Upper lobe of left lung (tissue), 6 donors: ENCODE data around the gene KLKB1. TPM values are rescaled to one million over a fixed set of nuclear protein-coding genes. Genes with fewer than 3 reads are reported as not detected.

ENCODE experiments used
- ATAC-seq, 2 donors: fragments of 200-7000 bp; cut with Tn5 transposase; one replicate each; pipeline ENCODE4 v1.9.1; 2022; ENCODE audit warnings: mild to moderate bottlenecking in 2 of 2, moderate library complexity in 2 of 2; ENCODE audit not compliant: low FRiP score in 2 of 2
- DNase-seq, 2 donors: peaks; one replicate each; pipeline ENCODE4 v3.0.0-alpha.2; 2019 to 2020
- H3K27ac ChIP-seq, 4 donors: fragments of 200-600 bp; sonication (generic); one replicate each; pipeline ENCODE4 v1.5.1; 2016 to 2019
- H3K27me3 ChIP-seq, 4 donors: fragments of 200-600 bp; sonication (generic); one replicate each; pipeline ENCODE4 v1.5.1; 2017 to 2019
- H3K36me3 ChIP-seq, 4 donors: fragments of 200-600 bp; sonication (generic); one replicate each; pipeline ENCODE4 v1.5.1; 2016 to 2019
- H3K4me1 ChIP-seq, 4 donors: fragments of 200-600 bp; sonication (generic); one replicate each; pipeline ENCODE4 v1.5.1; 2018 to 2019
- H3K4me3 ChIP-seq, 4 donors: fragments of 200-600 bp; sonication (generic); one replicate each; pipeline ENCODE4 v1.5.1; 2017 to 2019; ENCODE audit warnings: mild to moderate bottlenecking in 2 of 4, moderate library complexity in 1 of 4
- H3K9me3 ChIP-seq, 4 donors: fragments of 200-600 bp; sonication (generic); one replicate each; pipeline ENCODE4 v1.5.1; 2018 to 2019
- CTCF ChIP-seq, 6 experiments: fragments of 450-650 bp in 4 of 6; fragments of 200-600 bp in 2 of 6; sonication (generic) in 2 of 6; IDR thresholded peaks; one replicate each; pipeline ENCODE4 v1.5.1; 2016 to 2019; ENCODE audit warnings: antibody characterized with exemption in 6 of 6
- EP300 ChIP-seq, 4 donors: sonication (generic); formaldehyde crosslinking; IDR thresholded peaks; one replicate each; pipeline ENCODE4 v1.5.1; 2017; ENCODE audit warnings: antibody characterized with exemption in 4 of 4, control low read depth in 2 of 4
- POLR2A ChIP-seq, 4 donors: fragments of 450-650 bp; IDR thresholded peaks; one replicate each; pipeline ENCODE4 v1.5.1; 2016 to 2017; ENCODE audit warnings: antibody characterized with exemption in 4 of 4, mild to moderate bottlenecking in 2 of 4
- POLR2AphosphoS5 ChIP-seq, 2 donors: sonication (generic); formaldehyde crosslinking; IDR thresholded peaks; one replicate each; pipeline ENCODE4 v1.5.1; 2017; ENCODE audit warnings: antibody characterized with exemption in 2 of 2
- WGBS, 2 donors: methylation state at CpG; one replicate each; pipeline ENCODE4 v1.1.5; 2017 to 2018; 5-methylcytosine and 5-hydroxymethylcytosine counted together
- total RNA-seq, 6 donors: library from RNA; depleted of rRNA in 4 of 6; stranded (reverse); fragments of >200 nt in 4 of 6; gene quantifications; one replicate each; pipeline versions ENCODE4 v1.1.0 to v1.2.1, GENCODE V29; 2016 to 2021
- donor health status: DM: no; HTN: no; CAD: no; lungs with moderate emphysema.
- donor health status: DM: no; HTN: yes; CAD: no; lungs with severe emphysema.

The KLKB1 gene
- total RNA-seq, 6 donors from 2014 or later: 0.40 to 4.7 (median 0.89) TPM; not detected in 1

GRCh38 chr4:186228514-186228894 is 1.2 kb downstream of the KLKB1 start:
- Histone ChIP-seq H3K9me3 (peaks cover 0 to 9% (median 0%) of the 10 kb centered on the region in 4 donors), H3K4me1 (peaks cover 0 to 3% (median 2%) of the 10 kb centered on the region in 4 donors), H3K4me3 (no peak overlapping the region), H3K27me3 (no peaks in the 10 kb centered on the region), H3K36me3 (no peaks in the 10 kb centered on the region), H3K27ac (no peak overlapping the region)
- ATAC-seq: no peak
- TF ChIP-seq EP300 (IDR thresholded peaks at IDR 0.05) (no peak), CTCF (IDR thresholded peaks at IDR 0.05) (no peak), POLR2A (IDR thresholded peaks at IDR 0.05) (no peak), POLR2AphosphoS5 (IDR thresholded peaks at IDR 0.05) (no peak)
- DNase-seq: no peak
- 60 to 77% methylated on average over 2 of the region's 2 CpGs for WGBS, 2 donors

DNA sequence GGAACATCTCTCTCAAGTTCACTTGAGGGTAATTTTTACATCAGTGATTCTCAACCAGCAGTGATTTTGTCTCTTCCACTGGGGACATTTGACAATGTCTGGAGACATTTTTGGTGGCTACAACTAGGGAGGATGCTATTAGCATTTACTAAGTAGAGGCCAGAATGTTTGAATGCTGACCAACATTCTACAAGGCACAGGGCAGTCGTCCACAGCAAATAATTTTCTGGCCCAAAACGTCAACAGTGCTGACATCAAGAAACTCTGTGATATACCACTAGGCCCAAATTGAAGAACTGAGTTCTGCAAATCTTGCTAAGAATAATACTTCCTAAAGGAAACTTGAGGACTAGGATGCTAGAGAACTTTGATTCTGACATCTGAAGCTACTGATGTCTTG is 7.1 kb downstream of the KLKB1 start:
- ATAC-seq: no peak
- WGBS, 2 donors: 48 to 54% methylated on average over 2 of the region's 2 CpGs
- no peaks in the 10 kb centered on the region for H3K36me3 ChIP-seq

DNA sequence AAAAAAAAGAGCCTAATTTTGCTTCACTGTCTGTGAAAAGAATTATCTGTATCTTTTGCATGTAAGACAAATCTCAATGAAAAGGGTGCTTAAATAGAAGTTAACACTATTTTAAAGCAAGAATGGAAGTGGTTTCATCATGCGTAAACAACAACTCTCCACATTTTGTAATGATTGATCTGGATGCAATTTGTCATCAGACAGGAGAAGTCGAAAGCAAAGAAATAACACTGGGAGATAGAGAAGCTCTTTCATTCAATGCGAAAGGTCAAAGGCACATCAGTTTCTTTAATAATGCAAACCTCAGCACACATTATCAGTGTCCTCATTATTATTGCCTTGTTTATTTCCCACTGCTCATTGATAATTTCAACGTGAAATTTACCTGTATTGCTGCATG is 8.8 kb downstream of the KLKB1 start:
- H3K27ac ChIP-seq: no peak overlapping the region
- ATAC-seq (no peak), DNase-seq (no peak)
- H3K4me3 ChIP-seq: no peak overlapping the region
- H3K36me3 ChIP-seq: no peaks in the 10 kb centered on the region
- no peaks in the 10 kb centered on the region for H3K27me3 ChIP-seq
- 86 to 90% methylated on average over 4 of the region's 4 CpGs for WGBS, 2 donors
- no peaks in the 10 kb centered on the region for H3K4me1 ChIP-seq
- H3K9me3 ChIP-seq: no peaks in the 10 kb centered on the region
- TF ChIP-seq EP300 (IDR thresholded peaks at IDR 0.05): no peak
- no peak for TF ChIP-seq POLR2AphosphoS5 (IDR thresholded peaks at IDR 0.05)
- no peak for TF ChIP-seq CTCF (IDR thresholded peaks at IDR 0.05)

More for the DNA sequence above, 7.1 kb downstream of the KLKB1 start:
- DNase-seq: no peak
- no peaks in the 10 kb centered on the region for H3K4me1 ChIP-seq
- TF ChIP-seq EP300 (IDR thresholded peaks at IDR 0.05) (no peak), CTCF (IDR thresholded peaks at IDR 0.05) (no peak), POLR2AphosphoS5 (IDR thresholded peaks at IDR 0.05) (no peak), POLR2A (IDR thresholded peaks at IDR 0.05) (no peak)
- H3K27me3 ChIP-seq: no peaks in the 10 kb centered on the region
- H3K4me3 ChIP-seq: no peak overlapping the region
- no peak overlapping the region for H3K27ac ChIP-seq
- H3K9me3 ChIP-seq: no peaks in the 10 kb centered on the region

- DNase-seq: no peak
- H3K36me3 ChIP-seq: no peaks in the 10 kb centered on the region
- H3K9me3 ChIP-seq: no peaks in the 10 kb centered on the region
- no peak overlapping the region for H3K27ac ChIP-seq
- 92 to 94% methylated on average over 7 of the region's 7 CpGs for WGBS, 2 donors
- no peak overlapping the region for H3K4me3 ChIP-seq
- no peaks in the 10 kb centered on the region for H3K4me1 ChIP-seq
- no peak for ATAC-seq
- TF ChIP-seq POLR2A (IDR thresholded peaks at IDR 0.05): no peak
- TF ChIP-seq POLR2AphosphoS5 (IDR thresholded peaks at IDR 0.05): no peak
- TF ChIP-seq EP300 (IDR thresholded peaks at IDR 0.05): no peak
- TF ChIP-seq CTCF (IDR thresholded peaks at IDR 0.05): no peak
- no peaks in the 10 kb centered on the region for H3K27me3 ChIP-seq
Observed at GRCh38 chr4:186240452-186240847, 13.1 kb downstream of the KLKB1 start.

DNA sequence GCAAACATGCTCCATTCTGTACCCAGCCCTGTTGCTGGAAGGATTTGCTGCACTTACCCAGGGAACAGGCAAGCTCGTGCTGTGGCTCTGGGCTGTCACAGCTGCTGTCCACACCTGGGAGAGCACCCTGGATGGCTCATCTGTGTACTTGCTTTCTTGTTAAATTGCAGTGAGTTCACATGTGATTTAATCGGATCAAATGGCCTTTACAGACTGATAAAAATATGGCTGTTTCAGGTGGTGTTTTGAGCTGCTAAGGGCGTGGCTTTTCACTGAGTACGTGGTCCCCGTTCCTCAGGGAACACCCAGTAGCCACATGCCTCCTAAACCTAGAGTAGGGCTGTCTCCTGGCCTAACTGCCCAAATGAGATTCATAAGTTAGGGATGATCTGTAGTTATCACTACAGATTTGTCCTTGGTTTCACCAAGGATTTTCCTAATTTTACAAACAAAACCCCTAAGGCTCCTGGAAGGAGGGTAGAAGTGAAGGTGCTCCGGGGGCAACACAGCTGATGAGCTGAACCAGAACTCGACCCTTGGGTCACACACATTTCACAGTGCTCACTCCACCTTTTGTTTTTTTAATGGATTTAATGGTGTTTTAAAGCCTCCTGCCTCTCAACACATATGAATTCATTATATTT is 13.7 kb downstream of the KLKB1 start:
- TF ChIP-seq CTCF (IDR thresholded peaks at IDR 0.05) (no peak), EP300 (IDR thresholded peaks at IDR 0.05) (no peak), POLR2AphosphoS5 (IDR thresholded peaks at IDR 0.05) (no peak), POLR2A (IDR thresholded peaks at IDR 0.05) (no peak)
- H3K9me3 ChIP-seq: no peaks in the 10 kb centered on the region
- DNase-seq: no peak

More for the DNA sequence above, 13.7 kb downstream of the KLKB1 start:
- no peaks in the 10 kb centered on the region for H3K4me1 ChIP-seq
- no peaks in the 10 kb centered on the region for H3K36me3 ChIP-seq
- no peak for ATAC-seq
- WGBS, 2 donors: 83 to 86% methylated on average over 5 to 7 of the region's 7 CpGs
- H3K27me3 ChIP-seq: no peaks in the 10 kb centered on the region
- H3K4me3 ChIP-seq: no peak overlapping the region
- H3K27ac ChIP-seq: no peak overlapping the region
